HepG2 (cell line): ENCODE measurements around the gene FAM117A. TPM values are rescaled to one million over a fixed set of nuclear protein-coding genes. Genes with fewer than 3 reads are reported as not detected.

Experiments
- ATAC-seq: fragments of 200-7000 bp; cut with Tn5 transposase; 3 replicates; pipeline ENCODE4 v1.9.1; 2020; ENCODE audit warnings: mild to moderate bottlenecking, moderate library complexity
- BruUV-seq: library from RNA; stranded (reverse); fragments of 400-500 nt; replicated peaks from 2 replicates; lab custom pipeline; 2021; lab: Mats Ljungman, UMichigan
- CTCF ChIA-PET: fragments of 300-600 bp; formaldehyde crosslinking; extraction: SDS; loops from one replicate; lab custom pipeline; 2021; ENCODE audit warnings: low total read pairs, inconsistent platforms, low intra/inter-chr PET ratio; lab: Yijun Ruan, JAX
- POLR2A ChIA-PET: fragments of 350-600 bp; sonication (Branson Sonifier 250); formaldehyde crosslinking; loops from one replicate; lab custom pipeline; 2020; ENCODE audit warnings: antibody characterized with exemption, inconsistent platforms; lab: Yijun Ruan, JAX
- DNase-seq: peaks from one replicate; pipeline ENCODE4 v3.0.0-alpha.2; 2015; ENCODE audit warnings: low spot score
- FAIRE-seq: peaks from 3 replicates; lab custom pipeline; 2011; peaks lifted over from hg19 to GRCh38; lab: Jason Lieb, UNC
- H2AFZ ChIP-seq: one replicate; pipeline ENCODE4 v1.6.1; 2011; ENCODE audit warnings: low read length, inconsistent platforms
- H3K27ac ChIP-seq: fragments of 300-600 bp; 3 replicates; pipeline ENCODE4 v1.8.0; 2011; ENCODE audit warnings: mixed run types, mild to moderate bottlenecking, mixed read lengths, low read length, inconsistent platforms; ENCODE audit not compliant: insufficient read depth; ENCODE audit errors: extremely low read length
- H3K27me3 ChIP-seq, 2 experiments: fragments of 200-600 bp in 1 of 2; 2 replicates in 1 of 2; 3 replicates in 1 of 2; pipeline versions ENCODE4 v1.6.0 to v1.8.0; 2011; ENCODE audit warnings: low read length in 2 of 2, mild to moderate bottlenecking in 2 of 2, moderate library complexity in 2 of 2, inconsistent platforms in 1 of 2; ENCODE audit not compliant: insufficient read depth in 2 of 2, control insufficient read depth in 1 of 2
- H3K36me3 ChIP-seq, 2 experiments: fragments of 200-600 bp in 1 of 2; replicated peaks in 1 of 2; 2 replicates in 1 of 2; 3 replicates in 1 of 2; pipeline versions ENCODE4 v1.5.1 to v1.8.0; 2011; ENCODE audit warnings: low read length in 2 of 2, inconsistent platforms in 1 of 2; ENCODE audit not compliant: insufficient read depth in 2 of 2, control insufficient read depth in 1 of 2
- H3K4me1 ChIP-seq: 2 replicates; pipeline ENCODE4 v1.5.1; 2012; ENCODE audit warnings: low read length, inconsistent platforms; ENCODE audit not compliant: insufficient read depth
- H3K4me2 ChIP-seq: 2 replicates; pipeline ENCODE4 v1.6.0; 2011; ENCODE audit warnings: low read depth, low read length, inconsistent platforms
- H3K4me3 ChIP-seq, 3 experiments: fragments of 200-600 bp in 1 of 3; sonication (generic), shearing (Covaris generic) in 1 of 3; replicated peaks in 1 of 3; 2 replicates each; pipeline ENCODE4 v1.5.1; 2011 to 2016; ENCODE audit warnings: low read length in 3 of 3, inconsistent platforms in 2 of 3, low read depth in 2 of 3, mild to moderate bottlenecking in 2 of 3, control low read depth in 1 of 3, mixed read lengths in 1 of 3; ENCODE audit not compliant: insufficient read depth in 1 of 3
- H3K79me2 ChIP-seq: one replicate; pipeline ENCODE4 v1.6.1; 2011; ENCODE audit warnings: low read length, inconsistent platforms; ENCODE audit not compliant: insufficient read depth
- H3K9ac ChIP-seq: 2 replicates; pipeline ENCODE4 v1.6.0; 2011; ENCODE audit warnings: mild to moderate bottlenecking, low read depth, low read length, inconsistent platforms; ENCODE audit not compliant: insufficient read depth
- H3K9me3 ChIP-seq: 2 replicates; pipeline ENCODE4 v1.5.1; 2012; ENCODE audit warnings: mild to moderate bottlenecking, low read length
- H4K20me1 ChIP-seq: 2 replicates; pipeline ENCODE4 v1.6.0; 2011; ENCODE audit warnings: inconsistent platforms, mild to moderate bottlenecking, low read length, moderate library complexity; ENCODE audit not compliant: insufficient read depth
- AGO2 ChIP-seq: fragments of 200-400 bp; formaldehyde crosslinking; optimal IDR thresholded peaks from 2 replicates; pipeline ENCODE3; 2017; ENCODE audit warnings: mild to moderate bottlenecking, low read depth, low read length, moderate library complexity
- CBFB ChIP-seq: sonication (generic); formaldehyde crosslinking; IDR thresholded peaks from 2 replicates; pipeline ENCODE4 v1.4.0; 2020; ENCODE audit warnings: missing genetic modification reagents
- DR1 ChIP-seq: sonication (generic); formaldehyde crosslinking; IDR thresholded peaks from 2 replicates; pipeline ENCODE4 v1.8.0; 2021; ENCODE audit warnings: mild to moderate bottlenecking, missing genetic modification reagents, inconsistent platforms
- HIVEP1 ChIP-seq: sonication (generic); formaldehyde crosslinking; IDR thresholded peaks from 2 replicates; pipeline ENCODE4 v1.4.0; 2020; ENCODE audit warnings: mild to moderate bottlenecking, missing genetic modification reagents
- KDM2A ChIP-seq: sonication (generic); formaldehyde crosslinking; IDR thresholded peaks from 2 replicates; pipeline ENCODE4 v1.4.0; 2020; ENCODE audit warnings: low read depth, missing genetic modification reagents, borderline replicate concordance
- MEIS2 ChIP-seq: sonication (generic); formaldehyde crosslinking; IDR thresholded peaks from 2 replicates; pipeline ENCODE4 v1.9.0; 2021; ENCODE audit warnings: mild to moderate bottlenecking, missing genetic modification reagents
- MXD3 ChIP-seq: IDR thresholded peaks from 2 replicates; pipeline ENCODE4 v1.6.1; 2016; ENCODE audit warnings: mild to moderate bottlenecking, missing biosample characterization, missing genetic modification reagents
- NFYB ChIP-seq: sonication (generic); formaldehyde crosslinking; IDR thresholded peaks from 2 replicates; pipeline ENCODE4 v1.4.0; 2020; ENCODE audit warnings: missing genetic modification reagents
- ONECUT2 ChIP-seq: sonication (generic); formaldehyde crosslinking; IDR thresholded peaks from 2 replicates; pipeline ENCODE4 v1.4.0; 2020; ENCODE audit warnings: missing genetic modification reagents
- SKI ChIP-seq: fragments of 450-650 bp; IDR thresholded peaks from one replicate; pipeline ENCODE4 v1.6.1; 2018; ENCODE audit warnings: mild to moderate bottlenecking; ENCODE audit not compliant: partially characterized antibody
- SNAI1 ChIP-seq: sonication (generic); formaldehyde crosslinking; IDR thresholded peaks from 2 replicates; pipeline ENCODE4 v1.5.0; 2020; ENCODE audit warnings: mild to moderate bottlenecking, missing genetic modification reagents, borderline replicate concordance
- TMF1 ChIP-seq: sonication (generic); formaldehyde crosslinking; IDR thresholded peaks from 2 replicates; pipeline ENCODE4 v1.8.1; 2022; ENCODE audit warnings: low read depth, missing genetic modification reagents
- ZFAT ChIP-seq: sonication (generic); formaldehyde crosslinking; conservative IDR thresholded peaks from 2 replicates; pipeline ENCODE4 v1.8.1; 2023; ENCODE audit warnings: missing genetic modification reagents, inconsistent platforms
- ZNF121 ChIP-seq: sonication (generic); formaldehyde crosslinking; IDR thresholded peaks from 2 replicates; pipeline ENCODE4 v1.5.0; 2020; ENCODE audit warnings: mild to moderate bottlenecking, missing genetic modification reagents
- ZNF143 ChIP-seq: sonication (generic); formaldehyde crosslinking; IDR thresholded peaks from 2 replicates; pipeline ENCODE4 v1.4.0; 2020; ENCODE audit warnings: missing genetic modification reagents
- ZNF180 ChIP-seq: sonication (generic); formaldehyde crosslinking; IDR thresholded peaks from 2 replicates; pipeline ENCODE4 v1.4.0; 2020; ENCODE audit warnings: low read depth, missing genetic modification reagents, borderline replicate concordance
- ZNF549 ChIP-seq: sonication (generic); formaldehyde crosslinking; IDR thresholded peaks from 2 replicates; pipeline ENCODE4 v1.5.0; 2020; ENCODE audit warnings: missing genetic modification reagents
- ZNF781 ChIP-seq: sonication (generic); formaldehyde crosslinking; IDR thresholded peaks from 2 replicates; pipeline ENCODE4 v1.5.1; 2020; ENCODE audit warnings: borderline replicate concordance, mild to moderate bottlenecking, missing genetic modification reagents; ENCODE audit errors: not compliant biosample characterization
- WGBS: methylation state at CpG from one replicate; pipeline ENCODE4 v1.1.6; 2017; ENCODE audit warnings: low lambda C conversion rate; 5-methylcytosine and 5-hydroxymethylcytosine counted together
- in situ Hi-C: cut with HindIII; loops from 2 replicates; pipeline ENCODE4 v1.10.0; 2017; ENCODE audit warnings: low pct_unique_long_range_greater_than_20kb; ENCODE audit not compliant: extremely low pct_ligation_motif_present
- intact Hi-C: fragments of 100-400 bp; cut with micrococcal nuclease; formaldehyde crosslinking; loops from one replicate; pipeline ENCODE4 v1.10.0; 2022; ENCODE audit not compliant: unreplicated experiment
- polyA plus RNA-seq, 8 experiments: library from polyadenylated mRNA; depleted of rRNA in 3 of 8; stranded (reverse) in 7 of 8; unstranded in 1 of 8; fragments of >200 nt; fragmentation: Illumina TruSeq in 4 of 8; extraction: Trizol in 4 of 8; gene quantifications; 2 replicates each; pipeline versions ENCODE4 v1.2.1 to v1.2.3, GENCODE V29; 2011 to 2016; ENCODE audit warnings: low read depth in 4 of 8, missing spikeins in 1 of 8, mixed read lengths in 1 of 8; ENCODE audit not compliant: insufficient read depth in 1 of 8
- total RNA-seq, 5 experiments: library from RNA; depleted of rRNA; stranded (reverse); fragments of >200 nt; fragmentation: Illumina TruSeq; extraction: Trizol; gene quantifications; 2 replicates each; pipeline ENCODE4 v1.2.3, GENCODE V29; 2016; ENCODE audit warnings: low read depth in 1 of 5
- TF ChIP-seq, protein P1 (sequence below): sonication (generic); formaldehyde crosslinking; IDR thresholded peaks from 2 replicates; pipeline ENCODE4 v1.4.0; 2020; ENCODE audit warnings: missing genetic modification reagents

The FAM117A gene
- total and polyA plus RNA-seq, 2 of the 13 experiments (the other 11 are each of a cell fraction or from before 2014, with no cell fraction given) = 12.1 to 19.8 TPM

GRCh38 chr17:49730785-49731434 is 33.0 kb downstream of the FAM117A start:
- no peak for ATAC-seq
- no peak overlapping the region for H3K4me2 ChIP-seq
- no peak for FAIRE-seq

GRCh38 chr17:49730078-49730784 is 33.7 kb downstream of the FAM117A start:
- intact Hi-C loops (no loop called here), in situ Hi-C loops (no loop called here)
- DNase-seq = no peak
- no peaks in the 10 kb centered on the region for H3K27me3 ChIP-seq
- H3K4me2 ChIP-seq = no peak overlapping the region
- no peaks in the 10 kb centered on the region for H4K20me1 ChIP-seq
- H3K79me2 ChIP-seq = no peaks in the 10 kb centered on the region
- BruUV-seq = no TSS peak
- ChIA-PET CTCF (no interaction called here), POLR2A (no interaction called here)
- no peak overlapping the region for H3K4me3 ChIP-seq
- H3K36me3 ChIP-seq = peaks cover 4 to 13% of the 10 kb centered on the region in 2 experiments; a peak in 4 of 5 replicates
- H3K4me1 ChIP-seq = peaks cover 9% of the 10 kb centered on the region
- H3K9me3 ChIP-seq = no peaks in the 10 kb centered on the region
- FAIRE-seq = no peak
- ATAC-seq = no peak
- no peak overlapping the region for H2AFZ ChIP-seq
- no peak overlapping the region for H3K9ac ChIP-seq
- 88% methylated on average over 4 of the region's 4 CpGs for WGBS
- H3K27ac ChIP-seq = no peak overlapping the region
- no peak for TF ChIP-seq SKI
- no peak for TF ChIP-seq ZNF121 (CRISPR knock-in tag)
- no peak for TF ChIP-seq CBFB (CRISPR knock-in tag)
- no peak for TF ChIP-seq MEIS2 (CRISPR knock-in tag)
- no peak for TF ChIP-seq ZNF180 (CRISPR knock-in tag)
- no peak for TF ChIP-seq ZNF549 (CRISPR knock-in tag)
- no peak for TF ChIP-seq AGO2
- no peak for TF ChIP-seq KDM2A
- TF ChIP-seq, protein P1, sequence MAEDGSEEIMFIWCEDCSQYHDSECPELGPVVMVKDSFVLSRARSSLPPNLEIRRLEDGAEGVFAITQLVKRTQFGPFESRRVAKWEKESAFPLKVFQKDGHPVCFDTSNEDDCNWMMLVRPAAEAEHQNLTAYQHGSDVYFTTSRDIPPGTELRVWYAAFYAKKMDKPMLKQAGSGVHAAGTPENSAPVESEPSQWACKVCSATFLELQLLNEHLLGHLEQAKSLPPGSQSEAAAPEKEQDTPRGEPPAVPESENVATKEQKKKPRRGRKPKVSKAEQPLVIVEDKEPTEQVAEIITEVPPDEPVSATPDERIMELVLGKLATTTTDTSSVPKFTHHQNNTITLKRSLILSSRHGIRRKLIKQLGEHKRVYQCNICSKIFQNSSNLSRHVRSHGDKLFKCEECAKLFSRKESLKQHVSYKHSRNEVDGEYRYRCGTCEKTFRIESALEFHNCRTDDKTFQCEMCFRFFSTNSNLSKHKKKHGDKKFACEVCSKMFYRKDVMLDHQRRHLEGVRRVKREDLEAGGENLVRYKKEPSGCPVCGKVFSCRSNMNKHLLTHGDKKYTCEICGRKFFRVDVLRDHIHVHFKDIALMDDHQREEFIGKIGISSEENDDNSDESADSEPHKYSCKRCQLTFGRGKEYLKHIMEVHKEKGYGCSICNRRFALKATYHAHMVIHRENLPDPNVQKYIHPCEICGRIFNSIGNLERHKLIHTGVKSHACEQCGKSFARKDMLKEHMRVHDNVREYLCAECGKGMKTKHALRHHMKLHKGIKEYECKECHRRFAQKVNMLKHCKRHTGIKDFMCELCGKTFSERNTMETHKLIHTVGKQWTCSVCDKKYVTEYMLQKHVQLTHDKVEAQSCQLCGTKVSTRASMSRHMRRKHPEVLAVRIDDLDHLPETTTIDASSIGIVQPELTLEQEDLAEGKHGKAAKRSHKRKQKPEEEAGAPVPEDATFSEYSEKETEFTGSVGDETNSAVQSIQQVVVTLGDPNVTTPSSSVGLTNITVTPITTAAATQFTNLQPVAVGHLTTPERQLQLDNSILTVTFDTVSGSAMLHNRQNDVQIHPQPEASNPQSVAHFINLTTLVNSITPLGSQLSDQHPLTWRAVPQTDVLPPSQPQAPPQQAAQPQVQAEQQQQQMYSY (CRISPR knock-in tag) = no peak
- no peak for TF ChIP-seq ONECUT2 (CRISPR knock-in tag)

More at GRCh38 chr17:49730785-49731434, 33.0 kb downstream of the FAM117A start:
- Histone ChIP-seq H3K9ac (no peak overlapping the region), H3K27ac (no peak overlapping the region), H3K27me3 (no peaks in the 10 kb centered on the region), H3K79me2 (no peaks in the 10 kb centered on the region), H2AFZ (no peak overlapping the region), H3K9me3 (no peaks in the 10 kb centered on the region), H3K4me3 (no peak overlapping the region), H3K4me1 (peaks cover 10% of the 10 kb centered on the region), H3K36me3 (peaks cover 3 to 7% of the 10 kb centered on the region in 2 experiments; a peak in 3 of 5 replicates), H4K20me1 (no peaks in the 10 kb centered on the region)
- no peak for DNase-seq
- BruUV-seq = no TSS peak
- intact Hi-C loops (no loop called here), in situ Hi-C loops (no loop called here)
- ChIA-PET CTCF (no interaction called here), POLR2A (no interaction called here)
- no peak for TF ChIP-seq DR1 (CRISPR knock-in tag)
- no peak for TF ChIP-seq ZNF781
- no peak for TF ChIP-seq ZFAT
- no peak for TF ChIP-seq NFYB (CRISPR knock-in tag)
- no peak for TF ChIP-seq HIVEP1 (CRISPR knock-in tag)
- TF ChIP-seq TMF1 (CRISPR knock-in tag) = no peak
- no peak for TF ChIP-seq ZNF143
- TF ChIP-seq MXD3 (CRISPR knock-in tag) = no peak
- no peak for TF ChIP-seq SNAI1 (CRISPR knock-in tag)
- WGBS = 95% methylated on average over 5 of the region's 5 CpGs
